Psoas muscle (tissue), 8 donors: ENCODE results near the gene GNG12. TPM values are rescaled to one million over a fixed set of nuclear protein-coding genes. Genes with fewer than 3 reads are reported as not detected.

Experiments
- ATAC-seq, 4 donors: fragments of 200-7000 bp; cut with Tn5 transposase; one replicate each; pipeline ENCODE4 v1.9.1; 2020; ENCODE audit warnings: moderate library complexity in 3 of 4, mild to moderate bottlenecking in 2 of 4
- DNase-seq, 2 donors: peaks; one replicate each; pipeline ENCODE4 v3.0.0-alpha.2; 2020
- H3K27ac ChIP-seq: fragments of 200-600 bp; one replicate; pipeline ENCODE4 v1.8.0; 2022
- H3K27me3 ChIP-seq, 3 donors: fragments of 200-600 bp in 1 of 3; one replicate each; pipeline versions ENCODE4 v1.6.1 to v1.8.0; 2013 to 2022; ENCODE audit warnings: low read length in 2 of 3, mild to moderate bottlenecking in 2 of 3, moderate library complexity in 1 of 3; ENCODE audit not compliant: insufficient read depth in 3 of 3
- H3K36me3 ChIP-seq, 2 donors: fragments of 200-600 bp in 1 of 2; one replicate each; pipeline versions ENCODE4 v1.6.1 to v1.8.0; 2013 to 2022; ENCODE audit warnings: low read depth in 1 of 2, mild to moderate bottlenecking in 1 of 2, moderate library complexity in 1 of 2; ENCODE audit not compliant: insufficient read depth in 1 of 2
- H3K4me1 ChIP-seq: fragments of 200-600 bp; one replicate; pipeline ENCODE4 v1.8.0; 2022
- H3K4me3 ChIP-seq: fragments of 200-600 bp; one replicate; pipeline ENCODE4 v1.8.0; 2022; ENCODE audit warnings: mild to moderate bottlenecking
- H3K9me3 ChIP-seq: fragments of 200-600 bp; one replicate; pipeline ENCODE4 v1.8.0; 2022
- CTCF ChIP-seq: fragments of 200-600 bp; IDR thresholded peaks from one replicate; pipeline ENCODE4 v1.8.0; 2022; ENCODE audit warnings: antibody characterized with exemption
- WGBS, 3 donors: extraction: QIAGEN DNeasy Blood & Tissue Kit; methylation state at CpG; one replicate each; pipeline versions ENCODE4 v1.1.6 to v1.1.7; 2013; 5-methylcytosine and 5-hydroxymethylcytosine counted together
- intact Hi-C, 2 donors: fragments of 100-400 bp; cut with DNase I; formaldehyde crosslinking; loops; one replicate each; pipeline versions ENCODE4 v1.11.0 to v1.14.2; 2022
- polyA plus RNA-seq, 3 donors: library from polyadenylated mRNA; stranded (reverse); fragments of 200-250 nt; gene quantifications; one replicate each; pipeline ENCODE4 v1.2.3, GENCODE V29; 2013
- total RNA-seq, 4 donors: library from RNA; stranded (reverse); fragmentation: NEBNext Ultra II Directional in 2 of 4; extraction: Animal tissue kit (Norgen Biotek cat#: 25700) in 2 of 4; gene quantifications; one replicate each; pipeline versions ENCODE4 v1.2.1 to v1.2.4, GENCODE V29; 2021 to 2023
- donor health status: healthy with polysubstance abuse.
- donor health status: DM: no; HTN: no; CAD: no; lungs with moderate emphysema.
- donor health status: Bipolar disorder and iron deficiency.
- donor health status: healthy.
- donor health status: DM: yes; HTN: yes; CAD: no.
- donor health status: DM: no; HTN: no; CAD: no.
- donor health status: DM: no; HTN: no; CAD: no.
- donor health status: DM: yes; HTN: yes; CAD: no.

GNG12 gene
- total and polyA plus RNA-seq, 7 donors = 8.9 to 25.1 (median 18.6) TPM

- ATAC-seq = no peak
- no peak for TF ChIP-seq CTCF
- Histone ChIP-seq H3K9me3 (no peaks in the 10 kb centered on the region), H3K27ac (no peak overlapping the region), H3K4me1 (peaks cover 23% of the 10 kb centered on the region), H3K27me3 (no peaks in the 10 kb centered on the region), H3K36me3 (no peaks in the 10 kb centered on the region), H3K4me3 (no peak overlapping the region)
- intact Hi-C loops = no loop called here
- no peak for DNase-seq
These were observed 107.0 kb downstream of the GNG12 start for GRCh38 chr1:67726224-67726623.

- H3K27me3 ChIP-seq = no peaks in the 10 kb centered on the region
- intact Hi-C loops = loop anchor here in 1 of 2 donors (2.0 kb wide), 1 partner anchor 38 kb away; no protein-coding TSS in a partner anchor
- H3K9me3 ChIP-seq = no peaks in the 10 kb centered on the region
- H3K4me3 ChIP-seq = no peak overlapping the region
- H3K4me1 ChIP-seq = peaks cover 23% of the 10 kb centered on the region
- TF ChIP-seq CTCF = no peak
- no peaks in the 10 kb centered on the region for H3K36me3 ChIP-seq
- 40 to 51% (median 41%) methylated on average over 3 of the region's 3 CpGs for WGBS, 3 donors
- H3K27ac ChIP-seq = peak overlapping the region; percentile 30
- DNase-seq (peak in 1 of 2 donors; percentile 37), ATAC-seq (peak; percentile 83 to 90 (median 86))
These were observed 108.2 kb downstream of the GNG12 start for GRCh38 chr1:67724928-67725560.

- intact Hi-C loops = loop anchor here in 1 of 2 donors (2.0 kb wide), 1 partner anchor 37 kb away; no protein-coding TSS in a partner anchor
- 52 to 73% (median 63%) methylated on average over 2 of the region's 2 CpGs for WGBS, 3 donors
- no peak for DNase-seq
These were observed 109.6 kb downstream of the GNG12 start for GRCh38 chr1:67723620-67724019.

GRCh38 chr1:67723126-67723525 lies 110.1 kb downstream of the GNG12 start:
- no peak for TF ChIP-seq CTCF

More at GRCh38 chr1:67723620-67724019, 109.6 kb downstream of the GNG12 start:
- peaks cover 23% of the 10 kb centered on the region for H3K4me1 ChIP-seq
- peak in 3 of 4 donors; percentile 29 to 44 (median 39) for ATAC-seq
- no peaks in the 10 kb centered on the region for H3K9me3 ChIP-seq
- TF ChIP-seq CTCF = no peak
- H3K36me3 ChIP-seq = no peaks in the 10 kb centered on the region
- no peaks in the 10 kb centered on the region for H3K27me3 ChIP-seq
- no peak overlapping the region for H3K27ac ChIP-seq
- H3K4me3 ChIP-seq = no peak overlapping the region

More at GRCh38 chr1:67723126-67723525, 110.1 kb downstream of the GNG12 start:
- Histone ChIP-seq H3K36me3 (no peaks in the 10 kb centered on the region), H3K27me3 (no peaks in the 10 kb centered on the region), H3K4me3 (no peak overlapping the region), H3K27ac (peak overlapping the region; percentile 20), H3K9me3 (no peaks in the 10 kb centered on the region), H3K4me1 (peaks cover 27% of the 10 kb centered on the region)
- no peak for DNase-seq
- ATAC-seq = no peak
- intact Hi-C loops = no loop called here
- 85 to 92% (median 86%) methylated on average over 1 of the region's 1 CpG for WGBS, 3 donors
